Peyer's patch (tissue), 4 donors: ENCODE measurements around the gene NSFL1C.

ENCODE experiments used
- POLR2A ChIP-seq, 2 donors: fragments of 450-650 bp; IDR thresholded peaks; one replicate each; pipeline ENCODE4 v1.5.1; 2017; ENCODE audit warnings: antibody characterized with exemption in 2 of 2, mild to moderate bottlenecking in 2 of 2, moderate library complexity in 2 of 2
- TF ChIP-seq, protein P1 (sequence below), 6 experiments: fragments of 450-650 bp in 4 of 6; fragments of 200-600 bp in 2 of 6; sonication (generic) in 1 of 6; IDR thresholded peaks; one replicate each; pipeline ENCODE4 v1.5.1; 2017 to 2019; ENCODE audit warnings: antibody characterized with exemption in 6 of 6, mild to moderate bottlenecking in 3 of 6, moderate library complexity in 1 of 6

DNA sequence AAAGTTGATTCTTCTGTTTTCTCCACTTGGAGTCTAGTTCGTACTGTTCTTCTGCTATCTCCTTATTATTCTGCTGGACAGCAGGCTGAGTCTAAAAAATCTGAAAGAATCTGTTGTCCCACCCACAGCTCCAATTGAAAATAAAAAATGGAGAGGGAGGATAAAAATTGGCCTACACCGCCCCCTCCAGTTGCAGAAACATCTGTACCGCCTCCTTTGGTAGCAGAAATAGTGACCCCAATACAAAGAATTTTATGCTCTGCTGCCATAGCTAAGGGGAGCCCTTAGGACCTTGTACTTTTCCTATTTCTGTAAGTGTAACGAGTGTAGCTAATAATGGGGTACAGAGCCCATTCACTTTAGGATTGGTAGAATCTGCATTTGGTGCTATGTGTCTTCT lies 68.9 kb downstream of the NSFL1C start:
- TF ChIP-seq, protein P1, sequence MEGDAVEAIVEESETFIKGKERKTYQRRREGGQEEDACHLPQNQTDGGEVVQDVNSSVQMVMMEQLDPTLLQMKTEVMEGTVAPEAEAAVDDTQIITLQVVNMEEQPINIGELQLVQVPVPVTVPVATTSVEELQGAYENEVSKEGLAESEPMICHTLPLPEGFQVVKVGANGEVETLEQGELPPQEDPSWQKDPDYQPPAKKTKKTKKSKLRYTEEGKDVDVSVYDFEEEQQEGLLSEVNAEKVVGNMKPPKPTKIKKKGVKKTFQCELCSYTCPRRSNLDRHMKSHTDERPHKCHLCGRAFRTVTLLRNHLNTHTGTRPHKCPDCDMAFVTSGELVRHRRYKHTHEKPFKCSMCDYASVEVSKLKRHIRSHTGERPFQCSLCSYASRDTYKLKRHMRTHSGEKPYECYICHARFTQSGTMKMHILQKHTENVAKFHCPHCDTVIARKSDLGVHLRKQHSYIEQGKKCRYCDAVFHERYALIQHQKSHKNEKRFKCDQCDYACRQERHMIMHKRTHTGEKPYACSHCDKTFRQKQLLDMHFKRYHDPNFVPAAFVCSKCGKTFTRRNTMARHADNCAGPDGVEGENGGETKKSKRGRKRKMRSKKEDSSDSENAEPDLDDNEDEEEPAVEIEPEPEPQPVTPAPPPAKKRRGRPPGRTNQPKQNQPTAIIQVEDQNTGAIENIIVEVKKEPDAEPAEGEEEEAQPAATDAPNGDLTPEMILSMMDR (IDR thresholded peaks at IDR 0.05): peak in 2 of 6 experiments; percentile 14 to 34
- no peak for TF ChIP-seq POLR2A (IDR thresholded peaks at IDR 0.05)
